ENCODE data around the gene RNPEPL1. TPM values are rescaled to one million over a fixed set of nuclear protein-coding genes. Genes with fewer than 3 reads are reported as not detected.

The RNPEPL1 gene
- total and polyA plus RNA-seq, 10 of the 15 experiments (the other 5 are each of a cell fraction or from before 2014, with no cell fraction given): 0.24 to 49.5 (median 6.8) TPM

DNA sequence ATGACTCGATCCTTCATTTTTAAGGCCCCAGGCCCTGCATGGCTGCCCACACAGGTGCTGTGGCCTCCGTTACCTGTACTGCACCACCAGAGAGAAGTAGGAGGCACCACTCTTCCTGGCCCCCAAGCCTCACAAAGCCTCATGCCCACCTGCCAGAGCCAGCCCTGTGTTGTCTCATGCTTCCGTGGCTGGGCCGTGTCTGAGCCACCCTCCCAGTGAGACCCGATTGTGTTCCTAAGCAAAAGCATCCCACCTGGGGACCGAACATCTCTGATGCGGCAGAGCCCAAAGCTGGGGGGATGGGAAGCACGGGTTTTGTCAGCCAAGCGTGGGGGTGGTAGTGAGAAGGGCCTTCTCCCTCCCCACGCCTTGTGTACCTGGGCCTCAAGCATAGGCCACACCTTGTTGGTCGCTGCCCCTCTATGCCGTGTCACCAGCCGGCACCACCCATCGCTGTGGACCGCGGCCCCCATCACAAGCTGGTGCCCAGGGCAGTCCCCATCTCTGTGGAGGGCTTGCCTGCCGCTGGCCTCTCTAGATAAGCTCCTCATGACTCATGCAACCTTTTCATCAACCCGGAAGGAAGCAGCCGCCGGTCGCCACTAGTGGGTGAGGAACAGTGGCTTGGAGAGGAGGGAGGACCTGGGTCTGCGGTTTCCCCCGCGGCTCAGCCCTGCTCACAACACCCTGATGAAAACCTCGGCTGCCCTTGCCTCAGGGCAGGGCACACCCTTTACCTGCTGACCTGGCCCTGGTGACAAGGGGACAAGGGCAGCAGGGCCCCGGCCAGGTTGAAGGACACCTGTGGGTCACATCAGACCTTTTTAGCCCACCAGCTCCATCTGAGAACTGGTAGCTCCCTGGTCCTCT is 2.7 kb upstream of the RNPEPL1 start (continued):
- TF ChIP-seq NR2C2 (IDR thresholded peaks at IDR 0.05; ENCODE audit: borderline replicate concordance, control insufficient read depth, insufficient read length, low read depth): no peak
- peak; percentile 73 for TF ChIP-seq NBN (IDR thresholded peaks at IDR 0.05)
- TF ChIP-seq ZNF24 (IDR thresholded peaks at IDR 0.05): no peak
- no peak for TF ChIP-seq ZNF207 (IDR thresholded peaks at IDR 0.05; ENCODE audit: borderline replicate concordance)
- no peak for TF ChIP-seq SIX5 (IDR thresholded peaks at IDR 0.05; ENCODE audit: low read depth, low read length, severe bottlenecking)
- TF ChIP-seq STAT3 (IDR thresholded peaks at IDR 0.05; ENCODE audit: low read depth, low read length): no peak
- TF ChIP-seq RAD51 (IDR thresholded peaks at IDR 0.05): no peak
- no peak for TF ChIP-seq MYB (IDR thresholded peaks at IDR 0.05; ENCODE audit: borderline replicate concordance, low read depth, low read length)
- no peak for TF ChIP-seq CHD1 (IDR thresholded peaks at IDR 0.05; ENCODE audit: low read depth, low read length)
- peak; percentile 33 for TF ChIP-seq HDAC6 (IDR thresholded peaks at IDR 0.05; ENCODE audit: unreplicated experiment)
- TF ChIP-seq, protein P1, sequence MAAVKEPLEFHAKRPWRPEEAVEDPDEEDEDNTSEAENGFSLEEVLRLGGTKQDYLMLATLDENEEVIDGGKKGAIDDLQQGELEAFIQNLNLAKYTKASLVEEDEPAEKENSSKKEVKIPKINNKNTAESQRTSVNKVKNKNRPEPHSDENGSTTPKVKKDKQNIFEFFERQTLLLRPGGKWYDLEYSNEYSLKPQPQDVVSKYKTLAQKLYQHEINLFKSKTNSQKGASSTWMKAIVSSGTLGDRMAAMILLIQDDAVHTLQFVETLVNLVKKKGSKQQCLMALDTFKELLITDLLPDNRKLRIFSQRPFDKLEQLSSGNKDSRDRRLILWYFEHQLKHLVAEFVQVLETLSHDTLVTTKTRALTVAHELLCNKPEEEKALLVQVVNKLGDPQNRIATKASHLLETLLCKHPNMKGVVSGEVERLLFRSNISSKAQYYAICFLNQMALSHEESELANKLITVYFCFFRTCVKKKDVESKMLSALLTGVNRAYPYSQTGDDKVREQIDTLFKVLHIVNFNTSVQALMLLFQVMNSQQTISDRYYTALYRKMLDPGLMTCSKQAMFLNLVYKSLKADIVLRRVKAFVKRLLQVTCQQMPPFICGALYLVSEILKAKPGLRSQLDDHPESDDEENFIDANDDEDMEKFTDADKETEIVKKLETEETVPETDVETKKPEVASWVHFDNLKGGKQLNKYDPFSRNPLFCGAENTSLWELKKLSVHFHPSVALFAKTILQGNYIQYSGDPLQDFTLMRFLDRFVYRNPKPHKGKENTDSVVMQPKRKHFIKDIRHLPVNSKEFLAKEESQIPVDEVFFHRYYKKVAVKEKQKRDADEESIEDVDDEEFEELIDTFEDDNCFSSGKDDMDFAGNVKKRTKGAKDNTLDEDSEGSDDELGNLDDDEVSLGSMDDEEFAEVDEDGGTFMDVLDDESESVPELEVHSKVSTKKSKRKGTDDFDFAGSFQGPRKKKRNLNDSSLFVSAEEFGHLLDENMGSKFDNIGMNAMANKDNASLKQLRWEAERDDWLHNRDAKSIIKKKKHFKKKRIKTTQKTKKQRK (IDR thresholded peaks at IDR 0.05; ENCODE audit: low read depth, low read length): no peak
- no peak for TF ChIP-seq MTA3 (IDR thresholded peaks at IDR 0.05; ENCODE audit: borderline replicate concordance, low read length)
- TF ChIP-seq GABPA (IDR thresholded peaks at IDR 0.05; ENCODE audit: low read depth): no peak
- TF ChIP-seq HDGF (IDR thresholded peaks at IDR 0.05): peak; percentile 40
- no peak for TF ChIP-seq NFIC (IDR thresholded peaks at IDR 0.05; ENCODE audit: low read depth, low read length)
- 0 out of 2 replicates have a peak, but pooled peaks have one; percentile 31 for TF ChIP-seq TAF1 (IDR thresholded peaks at IDR 0.05; ENCODE audit: borderline replicate concordance, low read depth, low read length)
- no peak for TF ChIP-seq SRF (IDR thresholded peaks at IDR 0.05; ENCODE audit: low read depth in 2 of 2, low read length in 2 of 2)
- no peak for TF ChIP-seq SMAD1 (IDR thresholded peaks at IDR 0.05; ENCODE audit: low read depth, partially characterized antibody)
- no peak for TF ChIP-seq RUNX3 (IDR thresholded peaks at IDR 0.05; ENCODE audit: low read length)
- no peak for TF ChIP-seq SREBF2 (IDR thresholded peaks at IDR 0.05; ENCODE audit: low read length)
- peak; percentile 75; the same call in 1 of the 2 replicates for TF ChIP-seq SMARCA5 (IDR thresholded peaks at IDR 0.05)
- TF ChIP-seq, protein P2, sequence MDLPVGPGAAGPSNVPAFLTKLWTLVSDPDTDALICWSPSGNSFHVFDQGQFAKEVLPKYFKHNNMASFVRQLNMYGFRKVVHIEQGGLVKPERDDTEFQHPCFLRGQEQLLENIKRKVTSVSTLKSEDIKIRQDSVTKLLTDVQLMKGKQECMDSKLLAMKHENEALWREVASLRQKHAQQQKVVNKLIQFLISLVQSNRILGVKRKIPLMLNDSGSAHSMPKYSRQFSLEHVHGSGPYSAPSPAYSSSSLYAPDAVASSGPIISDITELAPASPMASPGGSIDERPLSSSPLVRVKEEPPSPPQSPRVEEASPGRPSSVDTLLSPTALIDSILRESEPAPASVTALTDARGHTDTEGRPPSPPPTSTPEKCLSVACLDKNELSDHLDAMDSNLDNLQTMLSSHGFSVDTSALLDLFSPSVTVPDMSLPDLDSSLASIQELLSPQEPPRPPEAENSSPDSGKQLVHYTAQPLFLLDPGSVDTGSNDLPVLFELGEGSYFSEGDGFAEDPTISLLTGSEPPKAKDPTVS (IDR thresholded peaks at IDR 0.05; ENCODE audit: low read depth, low read length): no peak
- TF ChIP-seq ESRRA (IDR thresholded peaks at IDR 0.05; ENCODE audit: low read length): no peak
- TF ChIP-seq, protein P3, sequence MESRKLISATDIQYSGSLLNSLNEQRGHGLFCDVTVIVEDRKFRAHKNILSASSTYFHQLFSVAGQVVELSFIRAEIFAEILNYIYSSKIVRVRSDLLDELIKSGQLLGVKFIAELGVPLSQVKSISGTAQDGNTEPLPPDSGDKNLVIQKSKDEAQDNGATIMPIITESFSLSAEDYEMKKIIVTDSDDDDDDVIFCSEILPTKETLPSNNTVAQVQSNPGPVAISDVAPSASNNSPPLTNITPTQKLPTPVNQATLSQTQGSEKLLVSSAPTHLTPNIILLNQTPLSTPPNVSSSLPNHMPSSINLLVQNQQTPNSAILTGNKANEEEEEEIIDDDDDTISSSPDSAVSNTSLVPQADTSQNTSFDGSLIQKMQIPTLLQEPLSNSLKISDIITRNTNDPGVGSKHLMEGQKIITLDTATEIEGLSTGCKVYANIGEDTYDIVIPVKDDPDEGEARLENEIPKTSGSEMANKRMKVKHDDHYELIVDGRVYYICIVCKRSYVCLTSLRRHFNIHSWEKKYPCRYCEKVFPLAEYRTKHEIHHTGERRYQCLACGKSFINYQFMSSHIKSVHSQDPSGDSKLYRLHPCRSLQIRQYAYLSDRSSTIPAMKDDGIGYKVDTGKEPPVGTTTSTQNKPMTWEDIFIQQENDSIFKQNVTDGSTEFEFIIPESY (IDR thresholded peaks at IDR 0.05): no peak
- TF ChIP-seq HDAC2 (IDR thresholded peaks at IDR 0.05): no peak
- TF ChIP-seq SUPT20H (IDR thresholded peaks at IDR 0.05; ENCODE audit: borderline replicate concordance, control insufficient read depth, low read depth, low read length): no peak

All from GM12878 (cell line).